SIG-M5 (cell line): Measurements from ENCODE around the gene TAF10.

Source experiments
- DNase-seq: peaks from one replicate; lab custom pipeline; 2025; lab: John Stamatoyannopoulos, UW

The TAF10 gene

GRCh38 chr11:6607190-6607795 lies 4.7 kb downstream of the TAF10 start:
- DNase-seq = no peak

GRCh38 chr11:6606471-6607189 lies 5.4 kb downstream of the TAF10 start:
- DNase-seq = peak; percentile 3

GRCh38 chr11:6604790-6605189 lies 7.2 kb downstream of the TAF10 start:
- no peak for DNase-seq

GRCh38 chr11:6604081-6604626 lies 7.9 kb downstream of the TAF10 start:
- no peak for DNase-seq

GRCh38 chr11:6603287-6604080 lies 8.5 kb downstream of the TAF10 start, which contains the start of the genes ILK and RRP8:
ILK (plus strand) TSS chr11:6603774; CDS start chr11:6604272, 498 bp downstream.
RRP8 (minus strand) TSS chr11:6603616; CDS start chr11:6603502, 114 bp downstream.
- DNase-seq = peak; percentile 14

- DNase-seq = no peak
These were observed 9.7 kb downstream of the TAF10 start for GRCh38 chr11:6602096-6602940.

GRCh38 chr11:6601041-6601461 lies 11.0 kb downstream of the TAF10 start:
- DNase-seq = no peak

- DNase-seq = no peak
These were observed 12.1 kb downstream of the TAF10 start for GRCh38 chr11:6599881-6600390.

- DNase-seq = no peak
These were observed 12.6 kb downstream of the TAF10 start for GRCh38 chr11:6599449-6599848.

GRCh38 chr11:6598555-6598954 lies 13.5 kb downstream of the TAF10 start:
- DNase-seq = no peak

- no peak for DNase-seq
These were observed 15.7 kb downstream of the TAF10 start for GRCh38 chr11:6596239-6596877.

- no peak for DNase-seq
These were observed 17.8 kb downstream of the TAF10 start for GRCh38 chr11:6594142-6594768.

GRCh38 chr11:6588018-6588417 lies 24.0 kb downstream of the TAF10 start:
- no peak for DNase-seq

- no peak for DNase-seq
These were observed 24.6 kb downstream of the TAF10 start for GRCh38 chr11:6587360-6587953.

GRCh38 chr11:6586434-6587359 lies 25.3 kb downstream of the TAF10 start:
- no peak for DNase-seq

GRCh38 chr11:6584528-6584927 lies 27.5 kb downstream of the TAF10 start:
- DNase-seq = no peak

- DNase-seq = no peak
These were observed 28.4 kb downstream of the TAF10 start for GRCh38 chr11:6583584-6583983.

- DNase-seq = no peak
These were observed 32.3 kb downstream of the TAF10 start for GRCh38 chr11:6579681-6580080.

- no peak for DNase-seq
These were observed 33.9 kb downstream of the TAF10 start for GRCh38 chr11:6578134-6578533.
